Cardiac muscle cell (in vitro differentiated cells and primary cell): ENCODE measurements around the gene NHLH2. TPM values are rescaled to one million over a fixed set of nuclear protein-coding genes. Genes with fewer than 3 reads are reported as not detected.

Source experiments
- DNase-seq, 2 donors: peaks; one replicate each; pipeline versions ENCODE4 v3.0.0 to v3.0.0-alpha.2; 2010 to 2017; ENCODE audit warnings: low read depth in 1 of 2, low spot score in 1 of 2
- H3K27ac ChIP-seq: fragments of 200-600 bp; sonication (generic); 2 replicates; pipeline ENCODE4 v1.5.1; 2016
- H3K27me3 ChIP-seq: fragments of 200-600 bp; sonication (generic); 2 replicates; pipeline ENCODE4 v1.6.0; 2016; ENCODE audit warnings: control low read depth
- H3K36me3 ChIP-seq: fragments of 200-600 bp; sonication (generic); 2 replicates; pipeline ENCODE4 v1.5.1; 2016; ENCODE audit warnings: control low read depth
- H3K4me1 ChIP-seq: fragments of 200-600 bp; sonication (generic); 2 replicates; pipeline ENCODE4 v1.8.1; 2017; ENCODE audit warnings: low read depth, mild to moderate bottlenecking, mixed run types
- H3K4me3 ChIP-seq: fragments of 200-600 bp; sonication (generic); 2 replicates; pipeline ENCODE4 v1.5.1; 2016; ENCODE audit warnings: mild to moderate bottlenecking
- H3K9me3 ChIP-seq: fragments of 200-600 bp; sonication (generic); 2 replicates; pipeline ENCODE4 v1.5.1; 2017; ENCODE audit warnings: low read depth, mild to moderate bottlenecking, control low read depth
- polyA plus RNA-seq: library from polyadenylated mRNA; unstranded; fragments of >200 nt; fragmentation: Nextera tagmentation; extraction: Ambion mirVana; gene quantifications from 2 replicates; pipeline ENCODE4 v1.2.1, GENCODE V29; 2016
- total RNA-seq: library from RNA; depleted of rRNA; stranded (reverse); fragments of >200 nt; gene quantifications from 2 replicates; pipeline ENCODE4 v1.2.3, GENCODE V29; 2016
- TF ChIP-seq, protein P1 (sequence below): IDR thresholded peaks from 2 replicates; pipeline ENCODE4 v1.5.1; 2012; ENCODE audit warnings: low read depth, mild to moderate bottlenecking, low read length

NHLH2 gene
- total and polyA plus RNA-seq, 2 experiments from 2014 or later, result not detected

DNA sequence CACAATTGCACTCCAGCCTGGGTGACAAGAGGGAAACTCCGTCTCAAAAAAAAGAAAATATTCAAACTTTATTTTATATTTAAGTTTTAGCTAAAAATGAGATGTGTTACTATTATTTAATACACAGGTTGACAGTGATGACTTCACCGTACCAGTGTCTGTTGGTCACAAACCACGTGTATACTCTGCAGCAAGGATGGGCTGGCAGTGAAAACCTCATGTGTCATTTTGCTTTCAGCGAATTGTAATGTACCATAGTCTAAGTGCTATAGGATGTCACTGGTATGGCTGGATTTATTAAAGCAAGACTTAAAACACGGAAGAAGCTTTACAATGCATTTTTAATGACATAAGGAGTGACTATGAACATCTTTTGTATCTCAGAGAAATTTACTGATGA lies 28.1 kb upstream of the NHLH2 start:
- no peak overlapping the region for H3K4me3 ChIP-seq
- TF ChIP-seq, protein P1, sequence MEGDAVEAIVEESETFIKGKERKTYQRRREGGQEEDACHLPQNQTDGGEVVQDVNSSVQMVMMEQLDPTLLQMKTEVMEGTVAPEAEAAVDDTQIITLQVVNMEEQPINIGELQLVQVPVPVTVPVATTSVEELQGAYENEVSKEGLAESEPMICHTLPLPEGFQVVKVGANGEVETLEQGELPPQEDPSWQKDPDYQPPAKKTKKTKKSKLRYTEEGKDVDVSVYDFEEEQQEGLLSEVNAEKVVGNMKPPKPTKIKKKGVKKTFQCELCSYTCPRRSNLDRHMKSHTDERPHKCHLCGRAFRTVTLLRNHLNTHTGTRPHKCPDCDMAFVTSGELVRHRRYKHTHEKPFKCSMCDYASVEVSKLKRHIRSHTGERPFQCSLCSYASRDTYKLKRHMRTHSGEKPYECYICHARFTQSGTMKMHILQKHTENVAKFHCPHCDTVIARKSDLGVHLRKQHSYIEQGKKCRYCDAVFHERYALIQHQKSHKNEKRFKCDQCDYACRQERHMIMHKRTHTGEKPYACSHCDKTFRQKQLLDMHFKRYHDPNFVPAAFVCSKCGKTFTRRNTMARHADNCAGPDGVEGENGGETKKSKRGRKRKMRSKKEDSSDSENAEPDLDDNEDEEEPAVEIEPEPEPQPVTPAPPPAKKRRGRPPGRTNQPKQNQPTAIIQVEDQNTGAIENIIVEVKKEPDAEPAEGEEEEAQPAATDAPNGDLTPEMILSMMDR, result no peak
- H3K4me1 ChIP-seq, result peaks cover 11% of the 10 kb centered on the region
- H3K36me3 ChIP-seq, result no peaks in the 10 kb centered on the region
- H3K27me3 ChIP-seq, result peaks cover 10% of the 10 kb centered on the region
- no peak for DNase-seq
- no peak overlapping the region for H3K27ac ChIP-seq
- H3K9me3 ChIP-seq, result no peaks in the 10 kb centered on the region

DNA sequence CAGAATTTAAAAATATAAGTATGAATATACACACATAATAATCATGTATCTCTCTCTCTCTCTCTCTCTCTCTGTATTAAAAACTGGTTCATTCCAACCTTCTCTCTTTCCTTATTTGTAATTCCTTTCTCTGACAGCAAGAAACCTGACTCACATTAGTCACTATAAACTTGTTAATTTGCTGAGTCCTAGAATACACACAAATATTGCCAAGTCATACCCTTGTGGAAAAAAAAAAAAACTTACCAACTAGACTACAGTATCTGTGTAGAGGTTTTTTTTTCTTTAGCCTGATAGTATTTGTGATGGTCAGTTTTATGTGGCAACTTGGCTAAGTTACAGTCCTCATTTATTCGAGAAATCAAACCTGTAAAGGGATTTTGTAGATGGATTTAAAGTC lies 26.3 kb upstream of the NHLH2 start:
- H3K27ac ChIP-seq, result no peak overlapping the region
- peaks cover 16% of the 10 kb centered on the region for H3K27me3 ChIP-seq
- no peaks in the 10 kb centered on the region for H3K36me3 ChIP-seq
- no peak overlapping the region for H3K4me3 ChIP-seq
- DNase-seq, result no peak
- peaks cover 11% of the 10 kb centered on the region for H3K4me1 ChIP-seq
- TF ChIP-seq, protein P1, result no peak
- no peaks in the 10 kb centered on the region for H3K9me3 ChIP-seq

DNA sequence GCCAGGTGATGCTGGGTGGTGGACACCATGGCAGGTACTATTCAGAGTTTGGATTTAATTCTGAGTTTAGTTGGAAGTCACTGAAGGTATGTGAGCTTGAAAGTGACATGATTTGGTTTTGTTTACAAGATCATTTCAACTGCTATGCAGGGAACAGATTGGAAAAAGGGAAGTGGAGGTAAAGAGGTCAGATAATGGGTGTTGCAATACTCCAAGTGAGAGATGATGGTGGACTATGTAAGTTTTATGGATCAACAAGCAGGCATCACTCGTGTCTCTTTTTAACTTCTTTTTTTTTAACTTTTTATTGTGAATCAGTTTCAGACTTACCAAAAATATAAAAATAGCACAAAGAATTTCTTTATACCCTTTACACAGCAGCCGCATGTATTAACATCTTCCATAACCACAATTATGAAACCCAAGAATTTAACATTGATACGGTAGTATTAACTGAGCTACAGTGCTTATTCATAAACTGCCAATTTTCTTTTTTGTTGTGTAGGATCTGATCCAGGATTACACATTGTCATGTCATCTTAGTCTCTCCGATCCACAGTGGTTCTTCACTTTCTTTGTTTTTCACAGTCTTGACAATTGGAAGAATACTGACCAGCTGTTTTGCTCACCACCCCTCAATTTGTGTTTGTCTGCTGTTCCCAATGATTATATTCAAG lies 24.9 kb upstream of the NHLH2 start:
- H3K36me3 ChIP-seq, result no peaks in the 10 kb centered on the region
- DNase-seq, result peak in 1 of 2 donors; percentile 9
- TF ChIP-seq, protein P1, result no peak
- H3K4me1 ChIP-seq, result peaks cover 11% of the 10 kb centered on the region
- H3K27ac ChIP-seq, result no peak overlapping the region
- no peak overlapping the region for H3K4me3 ChIP-seq
- H3K27me3 ChIP-seq, result peaks cover 25% of the 10 kb centered on the region
- H3K9me3 ChIP-seq, result no peaks in the 10 kb centered on the region

DNA sequence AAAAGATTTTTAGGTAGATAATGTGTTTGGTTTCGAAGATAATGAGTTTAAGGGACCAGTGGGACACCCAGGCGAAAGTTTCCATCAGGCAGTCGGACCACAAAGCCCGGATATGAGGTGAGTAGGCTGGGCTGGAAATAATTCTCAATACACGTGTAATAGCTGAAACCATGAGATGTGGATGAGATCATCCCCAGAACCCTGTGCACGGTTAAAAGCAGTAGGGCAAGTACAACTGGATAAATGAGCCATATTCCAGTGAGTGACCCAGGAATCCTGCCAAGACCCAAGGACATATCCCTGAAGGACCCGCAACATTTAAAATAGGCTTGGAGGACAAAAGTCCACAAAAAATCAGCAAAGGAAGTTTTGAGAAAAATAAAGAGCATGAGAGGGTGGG lies 21.5 kb upstream of the NHLH2 start:
- TF ChIP-seq, protein P1, result no peak
- Histone ChIP-seq H3K9me3 (no peaks in the 10 kb centered on the region), H3K27me3 (peaks cover 25% of the 10 kb centered on the region), H3K27ac (no peak overlapping the region), H3K36me3 (no peaks in the 10 kb centered on the region), H3K4me3 (no peak overlapping the region), H3K4me1 (peaks cover 10% of the 10 kb centered on the region)
- no peak for DNase-seq

DNA sequence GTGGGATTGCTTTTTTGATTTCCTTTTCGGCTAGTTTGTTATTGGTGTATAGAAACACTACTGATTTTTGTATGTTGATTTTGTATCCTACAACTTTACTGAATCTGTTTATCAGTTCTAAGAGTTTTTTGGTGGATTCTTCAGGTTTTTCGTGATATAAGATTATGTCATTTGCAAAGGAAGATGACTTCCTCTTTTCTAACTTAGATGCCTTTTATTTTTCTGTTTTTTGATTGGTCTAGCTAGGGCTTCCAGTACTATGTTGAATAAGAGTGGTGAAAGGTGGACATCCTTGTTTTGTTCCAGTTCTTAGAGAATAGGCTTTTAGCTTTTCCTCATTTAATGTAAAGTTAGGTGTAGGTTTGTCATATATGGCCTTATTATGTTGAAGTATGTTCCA lies 13.1 kb upstream of the NHLH2 start:
- TF ChIP-seq, protein P1, result no peak
- no peaks in the 10 kb centered on the region for H3K4me1 ChIP-seq
- no peak for DNase-seq
- no peak overlapping the region for H3K4me3 ChIP-seq
- H3K36me3 ChIP-seq, result no peaks in the 10 kb centered on the region
- no peak overlapping the region for H3K27ac ChIP-seq
- no peaks in the 10 kb centered on the region for H3K9me3 ChIP-seq
- no peaks in the 10 kb centered on the region for H3K27me3 ChIP-seq
